HPDE6-E6E7 (cell line): ENCODE measurements around the gene PDP2.
A peak's percentile ranks its signal among the peaks of the same experiment; 100 is the strongest.

Experiments used
- DNase-seq: peaks from one replicate; pipeline ENCODE4 v3.0.0; 2011; ENCODE audit warnings: missing footprints; ENCODE audit errors: extremely low spot score

PDP2 gene, protein sequence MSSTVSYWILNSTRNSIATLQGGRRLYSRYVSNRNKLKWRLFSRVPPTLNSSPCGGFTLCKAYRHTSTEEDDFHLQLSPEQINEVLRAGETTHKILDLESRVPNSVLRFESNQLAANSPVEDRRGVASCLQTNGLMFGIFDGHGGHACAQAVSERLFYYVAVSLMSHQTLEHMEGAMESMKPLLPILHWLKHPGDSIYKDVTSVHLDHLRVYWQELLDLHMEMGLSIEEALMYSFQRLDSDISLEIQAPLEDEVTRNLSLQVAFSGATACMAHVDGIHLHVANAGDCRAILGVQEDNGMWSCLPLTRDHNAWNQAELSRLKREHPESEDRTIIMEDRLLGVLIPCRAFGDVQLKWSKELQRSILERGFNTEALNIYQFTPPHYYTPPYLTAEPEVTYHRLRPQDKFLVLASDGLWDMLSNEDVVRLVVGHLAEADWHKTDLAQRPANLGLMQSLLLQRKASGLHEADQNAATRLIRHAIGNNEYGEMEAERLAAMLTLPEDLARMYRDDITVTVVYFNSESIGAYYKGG

DNA sequence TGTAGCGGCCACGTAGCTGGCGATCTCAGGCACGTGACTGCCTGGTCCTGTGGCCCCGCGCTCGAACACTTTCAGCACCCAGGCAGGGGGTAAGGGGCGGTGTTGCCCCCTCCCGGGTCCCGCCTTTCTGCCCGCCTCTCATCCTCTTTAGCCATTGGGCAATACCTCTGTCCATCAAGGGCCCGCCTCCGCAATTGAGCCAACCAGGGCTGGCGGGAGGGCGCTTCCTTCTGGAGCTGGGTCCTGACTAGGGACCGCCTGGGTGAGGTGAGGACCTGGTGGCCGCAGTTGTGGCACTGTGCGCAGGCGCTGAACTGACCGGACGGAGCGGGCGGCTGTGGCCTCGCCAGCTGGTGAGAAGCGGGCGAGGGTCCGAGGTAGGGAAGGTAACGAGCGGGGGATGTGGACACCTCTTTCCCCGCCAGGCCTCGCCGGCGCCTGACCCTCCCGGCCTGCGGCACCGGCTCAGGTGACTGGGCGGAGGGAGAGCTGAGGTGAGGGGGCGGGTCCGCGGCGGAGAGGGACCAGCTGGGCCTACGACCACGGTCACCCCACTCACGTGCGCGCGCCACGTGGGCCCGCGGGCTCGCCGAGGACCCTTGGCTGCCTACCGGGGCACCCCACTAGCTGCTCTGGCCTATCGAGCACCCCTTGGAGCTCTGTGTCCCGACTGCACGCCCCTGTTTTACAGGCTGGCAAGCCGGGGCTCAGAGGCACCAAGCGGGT lies at the start of gene PDP2:
PDP2 (plus strand) TSS at position 228 of the 726 bp plus-strand sequence. CDS start 3,770 bp downstream, outside the sequence.
- DNase-seq = peak; percentile 98

DNA sequence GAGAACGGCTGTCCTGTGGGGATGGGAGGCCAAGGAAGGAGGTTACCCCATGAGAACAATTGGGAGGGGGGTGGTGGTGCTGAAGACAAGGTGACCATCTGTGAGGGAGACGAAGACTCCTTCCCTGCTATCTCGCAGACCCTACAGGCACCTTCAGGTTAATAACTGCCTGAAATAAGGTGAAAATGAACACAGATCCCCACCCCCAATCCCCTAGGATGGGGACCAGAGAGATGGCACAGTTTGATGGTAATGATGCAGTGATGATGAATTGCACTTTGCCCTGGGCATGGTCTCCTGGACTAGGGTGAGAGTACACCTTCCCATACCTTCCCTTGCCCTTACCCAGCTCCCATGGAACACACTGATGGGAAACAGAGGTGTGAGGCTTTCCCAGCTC lies 48.1 kb upstream of the PDP2 start:
- no peak for DNase-seq

DNA sequence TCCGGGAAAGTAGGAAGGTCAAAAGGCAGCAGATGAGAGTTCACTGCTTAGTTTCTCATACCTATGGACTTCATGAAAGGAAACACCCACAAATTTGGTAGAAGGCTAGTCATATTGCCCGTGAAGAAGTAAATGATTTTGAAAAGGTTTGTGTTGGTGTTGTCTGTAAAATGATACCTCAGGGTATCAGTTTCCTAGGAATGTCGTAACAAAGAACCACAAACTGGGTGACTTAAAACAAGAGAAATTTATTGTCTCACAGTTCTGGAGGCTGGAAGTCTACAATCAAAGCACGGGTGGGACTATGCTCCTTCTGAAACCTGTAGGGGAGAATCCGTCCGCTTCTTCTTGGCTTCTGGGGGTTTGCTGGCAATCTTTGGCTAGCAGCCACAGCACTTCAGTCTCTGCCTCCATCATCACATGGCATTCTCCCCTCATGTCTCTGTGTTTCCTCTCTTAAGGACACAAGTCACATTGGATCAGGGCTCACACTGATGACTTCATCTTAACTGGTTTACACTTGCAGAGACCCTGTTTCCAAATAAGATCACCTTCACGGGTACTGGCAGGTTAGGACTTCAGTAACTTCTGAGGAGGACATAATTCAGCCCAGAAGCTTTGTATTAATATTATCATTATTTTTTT lies 47.5 kb upstream of the PDP2 start:
- DNase-seq = no peak

DNA sequence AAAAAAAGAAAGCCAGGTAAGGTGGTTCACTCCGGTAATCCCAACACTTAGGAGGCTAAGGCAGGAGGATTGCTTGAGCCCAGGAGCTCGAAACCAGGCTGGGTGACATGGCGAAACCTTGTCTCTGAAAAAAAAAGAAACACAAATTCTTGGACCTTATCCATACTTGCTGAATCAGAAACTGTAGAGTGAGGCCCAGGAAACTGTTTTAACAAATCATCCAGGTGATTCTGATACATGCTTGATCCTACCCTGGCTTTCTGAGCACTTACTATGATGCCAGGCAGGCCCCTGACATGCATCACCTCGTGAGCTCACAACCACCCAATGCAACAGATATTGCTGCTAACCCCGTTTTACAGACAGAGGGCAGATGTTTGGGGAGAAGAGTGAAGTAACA lies 45.6 kb upstream of the PDP2 start:
- DNase-seq = no peak

DNA sequence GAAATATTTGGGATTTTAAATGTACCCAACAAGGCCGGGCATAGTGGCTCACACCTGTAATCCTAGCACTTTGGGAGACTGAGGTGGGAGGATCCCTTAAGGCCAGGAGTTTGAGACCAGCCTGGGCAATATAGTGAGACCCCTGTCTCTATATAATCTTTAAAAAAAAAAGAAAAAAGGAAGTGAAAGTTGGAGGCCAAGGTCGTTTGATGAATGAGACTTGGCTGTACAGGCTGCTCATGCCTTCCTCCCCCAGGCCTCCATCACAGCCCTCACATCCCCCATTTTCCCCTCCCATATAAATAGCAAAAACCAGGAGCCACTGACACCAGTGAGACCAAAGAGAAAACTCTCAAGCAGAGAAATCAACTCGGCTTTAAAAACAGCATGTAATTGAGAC lies 39.4 kb upstream of the PDP2 start:
- DNase-seq = no peak

DNA sequence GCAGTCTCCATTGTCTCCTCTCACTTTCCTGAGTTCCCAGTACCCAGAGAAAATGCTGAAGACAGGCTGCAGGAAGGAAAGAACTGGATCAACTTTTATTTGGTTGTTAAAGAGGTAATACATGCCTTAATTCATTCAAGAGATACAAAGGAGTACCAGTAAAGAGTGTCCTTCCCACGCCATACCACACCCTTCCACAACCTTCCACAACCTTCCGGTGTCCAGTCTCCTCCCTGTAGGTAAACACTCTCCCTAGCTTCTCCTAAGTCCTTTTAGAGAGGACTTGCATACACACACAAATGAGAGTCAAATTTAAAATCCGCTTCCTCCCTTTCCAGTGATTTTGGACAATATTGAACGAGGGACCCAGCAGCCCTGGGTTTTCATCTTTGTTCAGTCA lies 38.9 kb upstream of the PDP2 start:
- DNase-seq = no peak

DNA sequence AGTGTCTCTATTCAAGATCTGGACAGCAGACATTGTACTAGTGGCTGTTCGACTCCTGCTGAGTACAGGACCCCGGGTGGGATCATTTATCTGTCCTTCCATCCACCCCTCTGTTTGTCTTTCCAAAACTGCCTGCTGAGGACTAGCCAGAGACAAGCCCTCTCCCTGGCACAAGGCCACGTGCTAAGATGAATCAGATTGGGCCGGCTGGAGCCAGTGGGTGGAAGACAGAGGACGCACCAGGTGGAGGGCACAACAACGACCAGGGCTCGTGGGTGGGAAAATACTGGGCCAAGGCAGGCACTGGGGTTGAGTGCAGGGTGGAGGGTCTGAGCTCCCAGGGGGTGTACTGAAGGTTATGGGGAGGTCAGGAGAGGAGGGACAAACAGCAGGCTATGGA lies 37.5 kb upstream of the PDP2 start:
- DNase-seq = no peak

DNA sequence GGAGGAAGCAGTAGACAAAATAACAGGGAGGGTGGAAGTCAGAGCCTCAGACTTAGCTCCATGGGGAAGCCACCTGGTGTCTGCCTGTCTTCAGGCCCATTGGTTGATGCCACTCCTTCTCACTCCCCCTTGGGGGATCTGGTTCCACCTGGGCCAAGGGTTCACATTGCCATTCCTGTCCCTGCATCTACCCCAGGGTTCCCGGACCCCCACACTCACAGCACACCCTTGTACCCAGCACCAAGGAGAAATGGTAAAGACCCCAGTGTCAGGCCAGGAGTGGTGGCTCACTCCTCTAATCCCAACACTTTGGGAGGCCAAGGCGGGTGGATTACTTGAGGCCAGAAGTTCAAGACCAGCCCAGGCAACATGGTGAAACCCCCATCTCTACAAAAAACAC lies 37.1 kb upstream of the PDP2 start:
- no peak for DNase-seq

DNA sequence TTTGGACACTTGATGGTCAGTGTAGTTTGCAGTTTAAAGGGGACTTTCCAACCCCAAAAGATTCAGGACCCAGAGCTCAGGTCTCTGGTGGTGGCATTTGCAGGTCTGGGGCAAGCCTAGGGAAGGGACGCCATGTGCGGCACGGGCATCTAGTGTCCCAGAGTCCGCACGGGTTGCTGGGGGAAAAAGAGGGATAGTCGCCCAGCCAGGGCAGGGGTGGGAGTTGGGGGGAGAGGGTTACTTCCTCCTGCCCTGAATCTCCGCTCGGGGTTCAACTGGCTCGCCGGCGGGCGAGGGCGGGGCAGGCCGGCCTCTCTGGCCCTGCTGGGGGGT lies 36.3 kb upstream of the PDP2 start:
- DNase-seq = no peak

DNA sequence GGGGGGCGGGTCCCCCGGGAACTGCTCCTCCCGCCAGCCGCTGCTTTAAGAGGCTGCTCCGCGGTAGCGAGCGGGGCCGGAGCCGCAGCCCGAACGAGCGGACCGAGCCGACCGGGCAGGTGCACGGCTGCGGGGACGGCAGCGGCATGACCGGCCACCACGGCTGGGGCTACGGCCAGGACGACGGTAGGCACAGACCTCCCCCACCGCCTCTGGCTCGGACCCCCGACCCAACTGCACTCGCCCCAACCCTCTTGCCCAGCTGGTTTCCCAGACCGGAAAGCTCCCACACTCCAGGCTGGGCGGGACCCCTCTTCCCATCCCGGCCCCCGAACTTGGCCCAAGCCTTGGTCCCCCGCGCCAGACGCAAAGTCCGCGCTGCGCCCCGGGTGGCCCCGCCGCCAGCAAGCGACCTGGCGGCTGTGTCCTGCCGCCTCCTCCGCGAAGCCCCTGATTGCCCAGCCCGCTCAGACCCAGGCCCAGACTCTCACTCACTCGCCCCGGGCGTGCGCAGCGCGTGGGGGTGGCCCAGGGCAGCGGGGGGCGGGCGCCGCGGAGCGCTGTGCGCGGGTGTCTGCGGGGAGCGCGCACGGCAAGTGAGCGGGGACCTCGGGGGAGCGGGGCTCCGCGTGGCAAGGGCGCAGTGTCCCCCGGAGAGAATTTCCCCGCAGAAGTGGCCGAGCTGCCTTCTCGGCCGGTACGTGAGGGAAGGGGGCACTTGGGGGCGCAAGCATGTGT lies 35.8 kb upstream of the PDP2 start, which contains the start of gene CA7:
CA7 (plus strand) TSS at position 73 of the 738 bp plus-strand sequence; CDS start at position 147, 74 bp downstream.
- no peak for DNase-seq

DNA sequence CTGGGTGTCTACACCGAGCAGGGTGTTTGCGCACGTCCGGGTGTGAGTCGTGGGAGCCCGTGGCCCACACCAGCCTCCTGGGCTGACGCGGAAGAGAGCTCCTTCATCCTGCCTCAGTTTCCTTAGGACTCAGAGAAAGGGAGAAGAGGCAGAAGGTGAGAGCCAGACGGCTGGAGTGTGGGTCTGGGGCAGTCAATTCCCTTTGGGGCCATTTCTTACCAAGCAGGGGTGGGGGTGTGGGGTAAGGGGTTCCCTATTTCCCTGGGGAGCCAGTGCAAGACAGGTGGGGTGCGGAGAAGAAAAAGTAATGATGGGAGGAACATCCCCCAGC lies 35.3 kb upstream of the PDP2 start:
- no peak for DNase-seq

DNA sequence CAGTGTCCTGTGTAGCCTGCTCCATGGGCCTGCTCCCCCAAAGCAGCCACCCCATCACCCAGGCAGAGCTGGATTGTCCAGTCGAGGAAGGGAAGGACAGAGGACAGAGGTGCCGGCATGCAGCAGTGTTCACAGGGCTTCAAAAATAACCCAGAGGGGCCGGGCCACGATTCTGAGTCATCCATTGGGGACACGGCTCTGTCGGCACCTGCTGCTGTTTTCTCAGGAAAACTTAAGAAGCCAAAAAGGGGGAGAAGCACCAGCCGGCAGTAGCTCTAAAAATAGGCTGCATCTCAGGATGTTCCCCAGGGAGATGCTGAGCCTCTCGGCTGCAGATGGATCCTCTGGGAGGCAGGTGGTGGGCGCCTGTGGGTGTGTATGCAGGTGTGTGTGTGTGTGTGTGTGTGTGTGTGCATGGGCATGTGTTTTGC lies 34.5 kb upstream of the PDP2 start:
- no peak for DNase-seq

DNA sequence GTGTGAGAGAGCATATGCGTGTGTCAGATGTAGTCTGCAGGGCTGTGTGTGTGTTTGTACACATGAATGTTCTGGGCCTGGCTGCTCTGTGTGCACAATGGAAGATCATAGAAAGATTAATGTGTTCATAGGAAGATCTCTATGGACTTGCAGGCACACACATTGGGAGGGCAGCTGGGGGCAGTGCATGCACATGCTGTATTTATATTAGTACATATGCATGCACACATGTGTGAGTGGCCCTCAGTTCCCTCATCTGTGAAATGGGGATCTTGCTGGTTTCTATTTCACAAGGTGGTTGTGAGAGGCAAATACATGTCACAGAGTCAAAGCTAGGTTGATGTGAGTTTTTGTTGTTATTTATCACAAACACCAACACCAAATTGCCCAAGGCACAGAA lies 34.0 kb upstream of the PDP2 start:
- DNase-seq = no peak

DNA sequence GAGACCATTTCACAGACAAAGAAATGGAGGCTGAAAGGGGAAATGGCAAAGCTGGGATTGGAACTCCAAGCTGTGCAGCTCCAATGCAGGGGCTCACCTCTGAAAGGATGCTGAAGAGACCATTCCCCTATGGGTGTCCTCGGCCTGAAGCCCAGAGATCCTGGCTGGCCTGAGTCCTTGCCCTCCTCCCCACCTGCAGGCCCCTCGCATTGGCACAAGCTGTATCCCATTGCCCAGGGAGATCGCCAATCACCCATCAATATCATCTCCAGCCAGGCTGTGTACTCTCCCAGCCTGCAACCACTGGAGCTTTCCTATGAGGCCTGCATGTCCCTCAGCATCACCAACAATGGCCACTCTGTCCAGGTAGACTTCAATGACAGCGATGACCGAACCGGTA lies 33.5 kb upstream of the PDP2 start:
- no peak for DNase-seq

DNA sequence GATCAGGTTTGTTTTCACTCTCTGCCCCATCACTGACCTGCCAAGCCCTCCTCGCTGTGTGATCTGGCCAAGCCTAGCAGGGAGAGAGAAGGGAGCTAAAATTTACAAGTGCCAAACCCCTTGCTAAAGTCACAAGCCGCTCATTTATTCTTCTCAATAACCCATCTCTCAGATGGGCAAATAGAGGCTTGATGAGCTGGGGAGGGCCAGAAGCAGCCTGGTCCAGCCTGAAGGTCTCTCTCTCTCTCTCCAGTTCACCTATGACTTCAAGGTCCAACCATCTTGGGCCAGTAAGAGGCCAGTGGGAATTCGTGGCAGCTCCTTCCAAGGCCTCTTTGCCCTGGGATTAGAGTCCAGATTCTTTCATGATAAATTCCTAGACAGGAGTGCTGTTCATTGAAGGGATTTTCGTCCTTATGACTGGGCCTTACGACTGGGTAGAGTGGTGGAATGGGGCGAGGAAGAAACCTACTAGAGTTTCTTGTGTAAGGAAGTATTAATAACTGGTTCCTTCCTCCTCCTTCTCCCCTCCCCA lies 32.7 kb upstream of the PDP2 start:
- DNase-seq = no peak

DNA sequence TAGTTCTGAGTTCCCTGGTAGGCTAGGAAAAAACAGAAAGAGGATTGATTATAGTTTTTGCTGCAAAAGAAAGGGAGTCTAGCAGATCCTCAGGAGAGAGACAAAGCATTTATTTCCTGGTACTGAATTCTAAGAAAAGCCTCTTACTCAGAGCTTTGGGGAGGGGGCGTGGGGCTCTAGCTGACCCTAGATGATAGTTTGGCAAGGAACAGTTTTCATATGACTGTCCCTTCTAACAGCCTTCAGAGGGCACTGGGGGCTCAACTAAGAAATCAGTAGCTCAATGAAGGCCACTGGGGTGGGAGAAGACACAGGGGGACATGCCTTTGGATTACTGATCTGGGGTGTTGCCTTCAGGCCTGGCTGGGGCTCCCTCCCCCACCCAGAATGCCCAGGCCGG lies 32.1 kb upstream of the PDP2 start:
- no peak for DNase-seq

DNA sequence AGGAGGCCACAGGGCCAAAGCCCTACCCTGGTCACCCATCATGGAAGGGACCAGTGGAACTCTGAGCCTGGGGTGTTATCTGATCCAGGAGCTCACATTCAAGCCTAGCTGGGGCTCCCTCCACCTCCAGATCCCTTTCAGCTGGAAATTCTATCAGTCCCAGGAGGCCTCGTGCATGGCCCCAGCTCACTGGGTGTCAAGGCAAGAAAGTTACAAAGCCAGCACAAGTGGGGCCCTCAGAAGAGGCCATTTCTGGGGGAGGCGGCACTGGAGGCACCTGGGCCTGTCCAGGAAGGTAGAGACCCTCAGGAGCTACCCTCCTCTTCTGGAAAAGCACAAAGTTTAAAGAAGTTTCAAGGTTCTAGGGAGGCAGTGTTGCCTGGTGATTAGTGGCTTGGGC lies 31.3 kb upstream of the PDP2 start:
- no peak for DNase-seq

DNA sequence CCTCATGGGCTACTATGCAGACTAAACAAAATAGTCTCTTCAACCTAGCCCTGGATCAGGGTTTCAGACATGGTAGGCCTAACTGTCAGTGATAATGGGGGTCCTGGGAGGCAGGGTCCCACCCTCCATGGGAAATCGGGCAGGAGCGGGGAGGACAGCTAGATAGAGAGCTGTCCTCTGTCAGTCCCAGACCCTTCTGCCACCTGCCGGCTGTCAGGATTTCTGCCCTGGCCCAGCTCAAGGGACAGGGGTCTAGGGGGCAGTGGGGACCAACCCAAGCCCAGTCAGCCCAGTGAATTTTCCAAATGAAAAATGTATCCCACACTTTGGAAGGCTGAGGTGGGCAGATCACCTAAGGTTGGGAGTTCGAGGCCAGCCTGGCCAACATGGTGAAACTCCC lies 30.8 kb upstream of the PDP2 start:
- DNase-seq = no peak

DNA sequence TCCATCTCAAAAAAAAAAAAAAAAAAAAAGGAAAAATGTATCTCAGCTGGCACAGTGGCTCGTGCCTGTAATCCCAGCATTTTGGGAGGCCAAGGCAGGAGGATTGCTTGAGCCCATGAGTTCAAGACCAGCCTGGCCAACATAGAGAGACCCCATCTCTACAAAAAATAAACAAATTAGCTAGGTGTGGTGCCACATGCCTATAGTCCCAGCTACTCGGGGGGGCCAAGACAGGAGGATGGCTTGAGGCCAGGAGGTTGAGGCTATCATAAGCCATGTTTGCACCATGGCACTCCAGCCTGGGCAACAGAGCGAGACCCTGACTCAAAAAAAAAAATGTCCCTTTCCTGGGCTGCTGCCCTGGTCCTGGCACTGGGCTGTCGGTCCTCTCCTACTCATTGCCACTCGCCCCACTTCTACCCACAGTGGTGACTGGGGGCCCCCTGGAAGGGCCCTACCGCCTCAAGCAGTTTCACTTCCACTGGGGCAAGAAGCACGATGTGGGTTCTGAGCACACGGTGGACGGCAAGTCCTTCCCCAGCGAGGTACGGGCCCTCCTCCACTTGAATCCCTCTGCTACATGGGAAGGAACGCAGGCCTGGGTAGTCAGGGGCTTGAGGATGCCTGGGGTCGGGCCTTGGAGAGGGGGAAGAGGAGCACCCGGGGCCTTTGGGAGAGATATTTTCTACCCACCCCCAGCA lies 30.1 kb upstream of the PDP2 start:
- DNase-seq = no peak

DNA sequence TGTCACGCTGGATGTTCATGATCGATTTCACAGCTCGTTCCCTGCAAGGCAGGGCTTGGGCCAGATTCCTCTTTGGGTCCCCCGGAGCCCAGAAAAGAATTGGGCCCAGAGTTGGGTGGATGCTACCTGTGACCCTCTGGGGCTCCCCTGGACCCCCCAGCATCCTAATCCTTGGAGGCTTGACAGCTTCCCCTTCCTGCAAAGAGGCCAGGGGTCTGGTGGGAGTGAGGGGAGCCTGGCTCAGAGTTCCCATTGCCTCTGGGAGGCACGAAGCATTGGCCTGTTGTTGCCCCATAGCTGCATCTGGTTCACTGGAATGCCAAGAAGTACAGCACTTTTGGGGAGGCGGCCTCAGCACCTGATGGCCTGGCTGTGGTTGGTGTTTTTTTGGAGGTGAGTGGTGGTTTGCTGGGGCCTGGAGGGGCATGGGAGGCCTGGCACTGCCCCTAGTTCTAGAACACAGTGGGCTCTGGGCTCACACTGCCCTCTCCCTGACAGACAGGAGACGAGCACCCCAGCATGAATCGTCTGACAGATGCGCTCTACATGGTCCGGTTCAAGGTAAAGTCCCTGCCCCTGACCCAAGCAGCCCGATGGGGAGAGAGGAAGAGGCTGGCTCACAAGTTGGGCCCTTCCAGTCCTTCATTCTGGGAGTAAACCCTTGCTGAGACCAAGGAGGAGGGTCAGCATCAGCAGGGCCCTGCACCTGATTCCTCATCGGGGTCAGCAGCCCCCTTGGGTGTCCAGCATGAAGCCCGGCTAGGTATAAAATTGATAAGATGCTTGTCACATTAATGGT lies 28.9 kb upstream of the PDP2 start:
- DNase-seq = no peak
